Heart left ventricle (tissue), 16 donors: ENCODE results near the gene FBXO41. TPM values are rescaled to one million over a fixed set of nuclear protein-coding genes. Genes with fewer than 3 reads are reported as not detected.

Experiments
- ATAC-seq, 4 donors: fragments of 200-7000 bp; cut with Tn5 transposase; one replicate each; pipeline ENCODE4 v1.9.1; 2020 to 2022; ENCODE audit warnings: moderate library complexity in 4 of 4, mild to moderate bottlenecking in 3 of 4, moderate number of reproducible peaks in 1 of 4
- DNase-seq, 5 donors: peaks; one replicate each; pipeline ENCODE4 v3.0.0-alpha.2; 2020
- H3K27ac ChIP-seq, 12 donors: fragments of 200-600 bp; sonication (generic) in 4 of 12; one replicate each; pipeline versions ENCODE4 v1.5.0 to v1.8.0; 2016 to 2022; ENCODE audit warnings: mild to moderate bottlenecking in 2 of 12
- H3K27me3 ChIP-seq, 9 donors: fragments of 200-600 bp; sonication (generic) in 2 of 9; one replicate each; pipeline versions ENCODE4 v1.5.1 to v1.8.0; 2016 to 2022; ENCODE audit warnings: mild to moderate bottlenecking in 3 of 9
- H3K36me3 ChIP-seq, 9 donors: fragments of 200-600 bp; sonication (generic) in 2 of 9; one replicate each; pipeline versions ENCODE4 v1.5.0 to v1.8.0; 2018 to 2022; ENCODE audit warnings: mild to moderate bottlenecking in 2 of 9
- H3K4me1 ChIP-seq, 12 donors: fragments of 200-600 bp; sonication (generic) in 4 of 12; one replicate each; pipeline versions ENCODE4 v1.5.0 to v1.8.0; 2016 to 2022; ENCODE audit warnings: mild to moderate bottlenecking in 3 of 12
- H3K4me3 ChIP-seq, 12 donors: fragments of 200-600 bp; sonication (generic) in 4 of 12; one replicate each; pipeline versions ENCODE4 v1.5.0 to v1.8.0; 2017 to 2022; ENCODE audit warnings: mild to moderate bottlenecking in 9 of 12, moderate library complexity in 4 of 12
- H3K9me3 ChIP-seq, 12 donors: fragments of 200-600 bp; sonication (generic) in 4 of 12; one replicate each; pipeline versions ENCODE4 v1.5.0 to v1.8.0; 2016 to 2022; ENCODE audit warnings: mild to moderate bottlenecking in 1 of 12
- CTCF ChIP-seq, 12 donors: fragments of 200-600 bp; sonication (generic) in 4 of 12; IDR thresholded peaks; one replicate each; pipeline versions ENCODE4 v1.5.0 to v1.8.0; 2018 to 2022; ENCODE audit warnings: antibody characterized with exemption in 12 of 12, mild to moderate bottlenecking in 5 of 12
- POLR2A ChIP-seq, 2 donors: fragments of 450-650 bp; IDR thresholded peaks; one replicate each; pipeline ENCODE4 v1.6.1; 2017; ENCODE audit warnings: antibody characterized with exemption in 2 of 2, mild to moderate bottlenecking in 2 of 2, moderate library complexity in 2 of 2
- WGBS, 4 donors: extraction: QIAGEN DNeasy Blood & Tissue Kit in 2 of 4; methylation state at CpG; one replicate each; pipeline versions ENCODE4 v1.1.5 to v1.1.7; 2013 to 2018; 5-methylcytosine and 5-hydroxymethylcytosine counted together
- intact Hi-C, 10 donors: fragments of 100-400 bp; cut with DNase I; formaldehyde crosslinking; loops; one replicate each; pipeline versions ENCODE4 v1.11.1 to v1.14.2; 2022
- polyA plus RNA-seq, 2 donors: library from polyadenylated mRNA; stranded (reverse); fragments of 200-250 nt; gene quantifications; one replicate each; pipeline ENCODE4 v1.2.3, GENCODE V29; 2013
- total RNA-seq, 9 donors: library from RNA; depleted of rRNA in 2 of 9; stranded (reverse); fragments of >200 nt in 2 of 9; fragmentation: NEBNext Ultra II Directional in 3 of 9; extraction: Animal tissue kit (Norgen Biotek cat#: 25700) in 3 of 9; gene quantifications; one replicate each; pipeline versions ENCODE4 v1.1.0 to v1.2.4, GENCODE V29; 2016 to 2023
- donor health status: ischemic (EF 13 %, LVEDD 7.1; RV severe dilation, severe dysfunction).
- donor health status: healthy with polysubstance abuse.
- donor health status: DM: no; HTN: yes; CAD: no.
- donor health status: DM: no; HTN: no; CAD: no.
- donor health status: ischemic (EF 25% LVEDD 6.9; RV normal size, moderate dysfunction).
- donor health status: ischemic (EF 25% LVEDD 5.7; RV mildly dilated, moderate dysfunction).
- donor health status: healthy.
- donor health status: DM: yes; HTN: yes; CAD: no.
- donor health status: ischemic (EF 35%, LVEDD 5.7; RV mildly dilated, moderate dysfunction).
- donor health status: nonischemic (EF 11% LVEDD 7.7; RV severe dilation, severe dysfunction).
- donor health status: DM: yes; HTN: yes; CAD: no.
- donor health status: PGD.
- donor health status: ischemic (EF 29% LVEDD 5.4; RV normal size, mild dysfunction).
- donor health status: nonischemic (EF 23%, LVEDD 6.1; RV moderate dilation, normal function).

FBXO41 gene
- total and polyA plus RNA-seq, 11 donors, result 0.21 to 3.6 (median 0.57) TPM

- Histone ChIP-seq H3K9me3 (no peaks in the 10 kb centered on the region), H3K4me1 (no peaks in the 10 kb centered on the region), H3K4me3 (no peak overlapping the region), H3K27me3 (no peaks in the 10 kb centered on the region), H3K36me3 (peaks cover 0 to 45% (median 39%) of the 10 kb centered on the region in 9 donors), H3K27ac (no peak overlapping the region)
- intact Hi-C loops, result no loop called here
- WGBS, 4 donors, result 60 to 76% (median 73%) methylated on average over 4 to 5 of the region's 5 CpGs
- ATAC-seq, result no peak
- TF ChIP-seq POLR2A (IDR thresholded peaks at IDR 0.05) (no peak), CTCF (IDR thresholded peaks at IDR 0.05) (no peak)
- no peak for DNase-seq
Measured at GRCh38 chr2:73255907-73256617, 28.2 kb downstream of the FBXO41 start.

- H3K36me3 ChIP-seq, result peaks cover 0 to 54% (median 48%) of the 10 kb centered on the region in 9 donors
- intact Hi-C loops, result no loop called here
- DNase-seq, result no peak
- no peaks in the 10 kb centered on the region for H3K27me3 ChIP-seq
- H3K9me3 ChIP-seq, result no peaks in the 10 kb centered on the region
- no peak overlapping the region for H3K27ac ChIP-seq
- no peak overlapping the region for H3K4me3 ChIP-seq
- H3K4me1 ChIP-seq, result no peaks in the 10 kb centered on the region
- TF ChIP-seq CTCF (IDR thresholded peaks at IDR 0.05) (no peak), POLR2A (IDR thresholded peaks at IDR 0.05) (no peak)
- WGBS, 4 donors, result 66 to 79% (median 71%) methylated on average over 4 of the region's 4 CpGs
- ATAC-seq, result no peak
Measured at GRCh38 chr2:73255007-73255644, 29.2 kb downstream of the FBXO41 start.

- no peaks in the 10 kb centered on the region for H3K9me3 ChIP-seq
- DNase-seq (no peak), ATAC-seq (no peak)
- H3K4me1 ChIP-seq, result no peaks in the 10 kb centered on the region
- intact Hi-C loops, result no loop called here
- H3K27ac ChIP-seq, result no peak overlapping the region
- H3K36me3 ChIP-seq, result peaks cover 0 to 61% (median 55%) of the 10 kb centered on the region in 9 donors
- no peaks in the 10 kb centered on the region for H3K27me3 ChIP-seq
- no peak for TF ChIP-seq CTCF (IDR thresholded peaks at IDR 0.05)
- TF ChIP-seq POLR2A (IDR thresholded peaks at IDR 0.05), result no peak
- 93 to 98% (median 95%) methylated on average over 7 of the region's 7 CpGs for WGBS, 4 donors
- no peak overlapping the region for H3K4me3 ChIP-seq
Measured at GRCh38 chr2:73254343-73255006, 29.8 kb downstream of the FBXO41 start.

GRCh38 chr2:73253901-73254300, 30.4 kb downstream of the FBXO41 start:
- 86 to 94% (median 90%) methylated on average over 3 of the region's 3 CpGs for WGBS, 4 donors
- peaks cover 0 to 66% (median 61%) of the 10 kb centered on the region in 9 donors for H3K36me3 ChIP-seq
- no peak for DNase-seq
- no peak overlapping the region for H3K27ac ChIP-seq
- H3K9me3 ChIP-seq, result no peaks in the 10 kb centered on the region
- H3K27me3 ChIP-seq, result no peaks in the 10 kb centered on the region
- intact Hi-C loops, result no loop called here
- no peaks in the 10 kb centered on the region for H3K4me1 ChIP-seq
- TF ChIP-seq POLR2A (IDR thresholded peaks at IDR 0.05) (no peak), CTCF (IDR thresholded peaks at IDR 0.05) (no peak)
- no peak overlapping the region for H3K4me3 ChIP-seq
- ATAC-seq, result no peak
